IMR-90 (cell line): ENCODE measurements around the gene TNS1. TPM values are rescaled to one million over a fixed set of nuclear protein-coding genes. Genes with fewer than 3 reads are reported as not detected.

Source experiments
- ATAC-seq: fragments of 200-7000 bp; cut with Tn5 transposase; 2 replicates; pipeline ENCODE4 v1.9.1; 2020; ENCODE audit warnings: low read depth, mild to moderate bottlenecking, moderate library complexity
- BruUV-seq: library from RNA; stranded (reverse); fragments of 400-500 nt; replicated peaks from 2 replicates; lab custom pipeline; 2021; lab: Mats Ljungman, UMichigan
- CTCF ChIA-PET: fragments of 300-600 bp; formaldehyde crosslinking; extraction: SDS; loops from one replicate; lab custom pipeline; 2021; ENCODE audit warnings: antibody characterized with exemption; lab: Yijun Ruan, JAX
- POLR2A ChIA-PET: fragments of 300-600 bp; sonication (Branson Sonifier 250); formaldehyde crosslinking; loops from one replicate; lab custom pipeline; 2022; ENCODE audit warnings: antibody characterized with exemption; ENCODE audit not compliant: unreplicated experiment; lab: Charles Lee
- DNase-seq: peaks from one replicate; pipeline ENCODE4 v3.0.0; 2013
- H2AFZ ChIP-seq: replicated peaks from 2 replicates; pipeline ENCODE3; 2013; ENCODE audit warnings: low read length, mild to moderate bottlenecking; ENCODE audit not compliant: poor library complexity
- H2AK5ac ChIP-seq: 2 replicates; pipeline ENCODE4 v1.6.1; 2013; ENCODE audit warnings: low read depth, low read length, inconsistent platforms
- H2AK9ac ChIP-seq: replicated peaks from 2 replicates; pipeline ENCODE3; 2013; ENCODE audit warnings: mild to moderate bottlenecking, low read depth, low read length, moderate library complexity; ENCODE audit not compliant: poor library complexity
- H2BK120ac ChIP-seq: 2 replicates; pipeline ENCODE4 v1.6.1; 2013; ENCODE audit warnings: low read depth, low read length, inconsistent platforms
- H2BK15ac ChIP-seq: 3 replicates; pipeline ENCODE4 v1.6.1; 2013; ENCODE audit warnings: low read depth, low read length, inconsistent platforms
- H2BK20ac ChIP-seq: 2 replicates; pipeline ENCODE4 v1.6.1; 2013; ENCODE audit warnings: low read depth, mild to moderate bottlenecking, inconsistent platforms, low read length, moderate library complexity
- H2BK5ac ChIP-seq: 2 replicates; pipeline ENCODE4 v1.6.1; 2013; ENCODE audit warnings: mild to moderate bottlenecking, low read depth, low read length, inconsistent platforms; ENCODE audit not compliant: poor library complexity, severe bottlenecking
- H3K14ac ChIP-seq: replicated peaks from 2 replicates; pipeline ENCODE4 v1.6.1; 2013; ENCODE audit warnings: low read depth, low read length, inconsistent platforms
- H3K18ac ChIP-seq: 2 replicates; pipeline ENCODE4 v1.6.1; 2013; ENCODE audit warnings: low read depth, low read length, control low read depth
- H3K23ac ChIP-seq: 2 replicates; pipeline ENCODE4 v1.6.1; 2013; ENCODE audit warnings: low read depth, low read length, inconsistent platforms
- H3K27ac ChIP-seq: 2 replicates; pipeline ENCODE4 v1.5.1; 2013; ENCODE audit warnings: mild to moderate bottlenecking, control low read depth, low read length; ENCODE audit not compliant: insufficient read depth
- H3K27me3 ChIP-seq: 2 replicates; pipeline ENCODE4 v1.6.1; 2013; ENCODE audit warnings: low read length; ENCODE audit not compliant: control insufficient read depth, insufficient read depth
- H3K36me3 ChIP-seq: 2 replicates; pipeline ENCODE4 v1.6.1; 2013; ENCODE audit warnings: low read length, mixed read lengths; ENCODE audit not compliant: control insufficient read depth, insufficient read depth
- H3K4ac ChIP-seq: 2 replicates; pipeline ENCODE4 v1.6.1; 2013; ENCODE audit warnings: low read depth, low read length, inconsistent platforms
- H3K4me1 ChIP-seq: 2 replicates; pipeline ENCODE4 v1.6.1; 2013; ENCODE audit warnings: low read length, mixed read lengths; ENCODE audit not compliant: control insufficient read depth, insufficient read depth
- H3K4me2 ChIP-seq: 2 replicates; pipeline ENCODE4 v1.6.1; 2013; ENCODE audit warnings: low read depth, mild to moderate bottlenecking, control low read depth, low read length, moderate library complexity
- H3K4me3 ChIP-seq: 2 replicates; pipeline ENCODE4 v1.5.1; 2013; ENCODE audit warnings: low read depth, mild to moderate bottlenecking, control low read depth, low read length, moderate library complexity; ENCODE audit not compliant: insufficient read depth
- H3K56ac ChIP-seq: 2 replicates; pipeline ENCODE4 v1.6.1; 2013; ENCODE audit warnings: low read length, inconsistent platforms; ENCODE audit not compliant: insufficient read depth; ENCODE audit errors: extremely low read depth
- H3K79me1 ChIP-seq, 2 experiments: 2 replicates each; pipeline ENCODE4 v1.6.1; 2013; ENCODE audit warnings: low read length in 2 of 2, inconsistent platforms in 1 of 2, low read depth in 1 of 2
- H3K9ac ChIP-seq: 2 replicates; pipeline ENCODE4 v1.6.1; 2013; ENCODE audit warnings: low read depth, low read length, control low read depth
- H3K9me1 ChIP-seq: 2 replicates; pipeline ENCODE4 v1.6.1; 2013; ENCODE audit warnings: low read length, inconsistent platforms; ENCODE audit not compliant: insufficient read depth
- H3K9me3 ChIP-seq: 2 replicates; pipeline ENCODE4 v1.6.1; 2013; ENCODE audit warnings: low read length; ENCODE audit not compliant: control insufficient read depth, insufficient read depth
- H4K20me1 ChIP-seq: 2 replicates; pipeline ENCODE4 v1.6.1; 2013; ENCODE audit warnings: low read length, inconsistent platforms; ENCODE audit not compliant: insufficient read depth
- H4K5ac ChIP-seq: 2 replicates; pipeline ENCODE4 v1.6.1; 2013; ENCODE audit warnings: mild to moderate bottlenecking, low read depth, low read length, control low read depth
- H4K8ac ChIP-seq, 2 experiments: 2 replicates each; pipeline ENCODE4 v1.6.1; 2013; ENCODE audit warnings: low read depth in 2 of 2, low read length in 2 of 2, control low read depth in 1 of 2, inconsistent platforms in 1 of 2
- H4K91ac ChIP-seq: 2 replicates; pipeline ENCODE4 v1.6.1; 2013; ENCODE audit warnings: low read depth, low read length, inconsistent platforms; ENCODE audit not compliant: insufficient read depth
- BHLHE40 ChIP-seq: fragments of 150-350 bp; IDR thresholded peaks from 2 replicates; pipeline ENCODE4 v1.6.1; 2016; ENCODE audit warnings: mild to moderate bottlenecking, low read depth, low read length
- CEBPB ChIP-seq: IDR thresholded peaks from 2 replicates; pipeline ENCODE4 v1.6.1; 2012; ENCODE audit warnings: low read depth, low read length, improper control_type of control experiment
- CHD1 ChIP-seq: IDR thresholded peaks from 2 replicates; pipeline ENCODE4 v1.6.1; 2012; ENCODE audit warnings: low read depth, low read length, improper control_type of control experiment
- CTCF ChIP-seq: conservative IDR thresholded peaks from 2 replicates; pipeline ENCODE4 v1.5.1; 2012; ENCODE audit warnings: mild to moderate bottlenecking, low read depth, low read length, improper control_type of control experiment
- ELK1 ChIP-seq: fragments of 150-350 bp; IDR thresholded peaks from 2 replicates; pipeline ENCODE4 v1.6.1; 2016; ENCODE audit warnings: low read depth, mild to moderate bottlenecking, low read length, moderate library complexity, borderline replicate concordance
- FOS ChIP-seq: fragments of 150-350 bp; IDR thresholded peaks from 2 replicates; pipeline ENCODE4 v1.6.1; 2016; ENCODE audit warnings: low read depth, low read length
- MAFK ChIP-seq: IDR thresholded peaks from 2 replicates; pipeline ENCODE4 v1.6.1; 2012; ENCODE audit warnings: low read depth, low read length, improper control_type of control experiment
- MAZ ChIP-seq: IDR thresholded peaks from 2 replicates; pipeline ENCODE4 v1.6.1; 2012; ENCODE audit warnings: low read depth, mild to moderate bottlenecking, low read length, improper control_type of control experiment, moderate library complexity, borderline replicate concordance
- MXI1 ChIP-seq: IDR thresholded peaks from 2 replicates; pipeline ENCODE4 v1.6.1; 2012; ENCODE audit warnings: low read depth, mild to moderate bottlenecking, low read length, moderate library complexity, borderline replicate concordance
- NFE2L2 ChIP-seq: fragments of 150-350 bp; IDR thresholded peaks from 2 replicates; pipeline ENCODE4 v1.6.1; 2016; ENCODE audit warnings: low read depth, mild to moderate bottlenecking, low read length
- POLR2A ChIP-seq: IDR thresholded peaks from 2 replicates; pipeline ENCODE4 v1.6.1; 2012; ENCODE audit warnings: mild to moderate bottlenecking, low read depth, low read length
- RAD21 ChIP-seq: IDR thresholded peaks from 2 replicates; pipeline ENCODE4 v1.6.1; 2012; ENCODE audit warnings: low read length, improper control_type of control experiment
- RCOR1 ChIP-seq: IDR thresholded peaks from 2 replicates; pipeline ENCODE4 v1.6.1; 2012; ENCODE audit warnings: mild to moderate bottlenecking, low read length, improper control_type of control experiment; ENCODE audit not compliant: insufficient replicate concordance
- RFX5 ChIP-seq: IDR thresholded peaks from 2 replicates; pipeline ENCODE4 v1.8.0; 2012; ENCODE audit warnings: low read depth, mild to moderate bottlenecking, low read length, moderate library complexity
- SMC3 ChIP-seq: fragments of 150-350 bp; IDR thresholded peaks from 2 replicates; pipeline ENCODE4 v1.6.1; 2016; ENCODE audit warnings: low read depth, mild to moderate bottlenecking, antibody characterized with exemption, low read length, moderate library complexity
- WGBS, 2 experiments: methylation state at CpG; one replicate each; pipeline versions ENCODE4 v1.1.5 to v1.1.7; 2013; ENCODE audit warnings: missing lambda C conversion rate in 2 of 2; ENCODE audit not compliant: insufficient read length in 1 of 2; ENCODE audit errors: extremely low coverage in 2 of 2; 5-methylcytosine and 5-hydroxymethylcytosine counted together
- dilution Hi-C: fragments of 300-500 bp; cut with HindIII; formaldehyde crosslinking; loops from one replicate; pipeline ENCODE4 v1.14.3; 2018; ENCODE audit warnings: low sequenced_read_pairs; ENCODE audit not compliant: unreplicated experiment
- in situ Hi-C: fragments of 300-500 bp; cut with MboI; formaldehyde crosslinking; loops from 3 replicates; pipeline ENCODE4 v1.14.3; 2019; ENCODE audit warnings: low sequenced_read_pairs, inconsistent platforms, mixed read lengths
- intact Hi-C: fragments of 100-400 bp; cut with micrococcal nuclease; formaldehyde crosslinking; loops from 2 replicates; pipeline ENCODE4 v1.10.0; 2022
- polyA plus RNA-seq, 3 experiments: library from polyadenylated mRNA; depleted of rRNA; stranded (reverse); fragments of >200 nt; gene quantifications; 2 replicates each; pipeline ENCODE4 v1.2.3, GENCODE V29; 2012; ENCODE audit warnings: low replicate concordance in 1 of 3
- total RNA-seq: library from RNA; depleted of rRNA; stranded (reverse); fragments of >200 nt; gene quantifications from 2 replicates; pipeline ENCODE4 v1.2.3, GENCODE V29; 2012

Gene TNS1
- total and polyA plus RNA-seq, 2 of the 4 experiments (the other 2 are of a cell fraction): 41.1 to 45.2 TPM

GRCh38 chr2:217900780-217901360, 101.9 kb downstream of the TNS1 start:
- Histone ChIP-seq H2AFZ (no peak overlapping the region), H2AK5ac (peak overlapping the region; percentile 69), H2AK9ac (no peak overlapping the region), H3K27ac (peak overlapping the region; percentile 10), H4K8ac (peak overlapping the region; percentile 22 to 51; a peak in 2 of 4 replicates), H3K56ac (no peak overlapping the region; the same call in 1 of the 2 replicates), H3K4me2 (0 out of 2 replicates have a peak overlapping the region, but pooled peaks have one; percentile 27), H4K5ac (no peak overlapping the region), H2BK20ac (no peak overlapping the region), H3K79me1 (peaks cover 39 to 82% of the 10 kb centered on the region in 2 experiments), H2BK5ac (peak overlapping the region; percentile 85), H3K9me1 (peaks cover 37% of the 10 kb centered on the region), H4K20me1 (peaks cover 11% of the 10 kb centered on the region), H3K4me3 (no peak overlapping the region), H4K91ac (peak overlapping the region; percentile 19; the same call in 1 of the 2 replicates), H3K9ac (peak overlapping the region; percentile 29; the same call in 1 of the 2 replicates), H3K23ac (no peak overlapping the region), H3K9me3 (no peaks in the 10 kb centered on the region), H3K4me1 (peaks cover 46% of the 10 kb centered on the region), H2BK120ac (peak overlapping the region; percentile 92; the same call in 1 of the 2 replicates), H3K4ac (peak overlapping the region; percentile 46; the same call in 1 of the 2 replicates), H3K18ac (no peak overlapping the region), H2BK15ac (peak overlapping the region; percentile 25; the same call in 1 of the 3 replicates), H3K36me3 (peaks cover 24% of the 10 kb centered on the region), H3K27me3 (no peaks in the 10 kb centered on the region), H3K14ac (0 out of 2 replicates have a peak overlapping the region, but pooled peaks have one; percentile 18)
- dilution Hi-C loops (no loop called here), in situ Hi-C loops (loop anchor here (5.0 kb wide), 1 partner anchor 86 kb away; no protein-coding TSS in a partner anchor), intact Hi-C loops (no loop called here)
- ChIA-PET POLR2A (no interaction called here), CTCF (no interaction called here)
- no TSS peak for BruUV-seq
- DNase-seq (no peak), ATAC-seq (no peak)
- 86% methylated on average over 2 of the region's 7 CpGs; no CpG with 5 or more reads in 1 of the 2 experiments for WGBS, 2 experiments
- TF ChIP-seq RFX5 (no peak), BHLHE40 (no peak), NFE2L2 (no peak), MAZ (no peak), FOS (no peak), SMC3 (no peak), CHD1 (no peak), MAFK (no peak), MXI1 (no peak), CEBPB (no peak), RAD21 (no peak), CTCF (no peak), POLR2A (no peak), ELK1 (no peak), RCOR1 (no peak)
